Eye (tissue), 1 donor: ENCODE results near the gene PTEN.
"Not testable (repeated sequence)": the region's sequence is repeated elsewhere in the genome, so short reads cannot be mapped to it uniquely, and the experiment has no call there.

Experiments used
- DNase-seq: peaks from one replicate; pipeline ENCODE4 v3.0.0-alpha.2; 2015

The PTEN gene

GRCh38 chr10:87846023-87846422 is 17.4 kb upstream of the PTEN start:
- DNase-seq = peak; percentile 56

GRCh38 chr10:87846711-87847110 is 16.7 kb upstream of the PTEN start:
- DNase-seq = not testable (repeated sequence)

GRCh38 chr10:87847550-87847949 is 15.9 kb upstream of the PTEN start:
- no peak for DNase-seq

- DNase-seq = no peak
These were observed 14.4 kb upstream of the PTEN start for GRCh38 chr10:87849001-87849400.

GRCh38 chr10:87850742-87851205 is 12.7 kb upstream of the PTEN start:
- peak; percentile 74 for DNase-seq

GRCh38 chr10:87852089-87852488 is 11.3 kb upstream of the PTEN start:
- DNase-seq = no peak

- not testable (repeated sequence) for DNase-seq
These were observed 8.2 kb upstream of the PTEN start for GRCh38 chr10:87855247-87855646.

- not testable (repeated sequence) for DNase-seq
These were observed 7.8 kb upstream of the PTEN start for GRCh38 chr10:87855665-87856064.

- DNase-seq = peak; percentile 56
These were observed 3.1 kb upstream of the PTEN start for GRCh38 chr10:87860156-87860795.

- DNase-seq = no peak
These were observed 2.5 kb upstream of the PTEN start for GRCh38 chr10:87860816-87861403.

GRCh38 chr10:87861566-87861952 is 1.9 kb upstream of the PTEN start:
- no peak for DNase-seq

- peak; percentile 98 for DNase-seq
These were observed 1.3 kb upstream of the PTEN start for GRCh38 chr10:87861953-87862678.

GRCh38 chr10:87862679-87863052 is 759 bp upstream of the PTEN start:
- no peak for DNase-seq

GRCh38 chr10:87863951-87864495 is 598 bp downstream of the PTEN start:
- not testable (repeated sequence) for DNase-seq

- DNase-seq = peak; percentile 80
These were observed 1.2 kb downstream of the PTEN start for GRCh38 chr10:87864496-87865059.

- peak; percentile 48 for DNase-seq
These were observed 1.9 kb downstream of the PTEN start for GRCh38 chr10:87865241-87865881.

GRCh38 chr10:87866412-87866974 is 3.1 kb downstream of the PTEN start:
- DNase-seq = peak; percentile 27

- peak; percentile 26 for DNase-seq
These were observed 4.0 kb downstream of the PTEN start for GRCh38 chr10:87867453-87867852.

- peak; percentile 26 for DNase-seq
These were observed 4.9 kb downstream of the PTEN start for GRCh38 chr10:87868277-87868676.

GRCh38 chr10:87869139-87869538 is 5.7 kb downstream of the PTEN start:
- not testable (repeated sequence) for DNase-seq

- no peak for DNase-seq
These were observed 6.5 kb downstream of the PTEN start for GRCh38 chr10:87869773-87870551.

- DNase-seq = no peak
These were observed 9.4 kb downstream of the PTEN start for GRCh38 chr10:87872828-87873227.
